ENCODE data around the gene E2F7. TPM values are rescaled to one million over a fixed set of nuclear protein-coding genes. Genes with fewer than 3 reads are reported as not detected.

E2F7 gene
- total RNA-seq, 1 experiment from 2014 or later: 28.4 TPM

DNA sequence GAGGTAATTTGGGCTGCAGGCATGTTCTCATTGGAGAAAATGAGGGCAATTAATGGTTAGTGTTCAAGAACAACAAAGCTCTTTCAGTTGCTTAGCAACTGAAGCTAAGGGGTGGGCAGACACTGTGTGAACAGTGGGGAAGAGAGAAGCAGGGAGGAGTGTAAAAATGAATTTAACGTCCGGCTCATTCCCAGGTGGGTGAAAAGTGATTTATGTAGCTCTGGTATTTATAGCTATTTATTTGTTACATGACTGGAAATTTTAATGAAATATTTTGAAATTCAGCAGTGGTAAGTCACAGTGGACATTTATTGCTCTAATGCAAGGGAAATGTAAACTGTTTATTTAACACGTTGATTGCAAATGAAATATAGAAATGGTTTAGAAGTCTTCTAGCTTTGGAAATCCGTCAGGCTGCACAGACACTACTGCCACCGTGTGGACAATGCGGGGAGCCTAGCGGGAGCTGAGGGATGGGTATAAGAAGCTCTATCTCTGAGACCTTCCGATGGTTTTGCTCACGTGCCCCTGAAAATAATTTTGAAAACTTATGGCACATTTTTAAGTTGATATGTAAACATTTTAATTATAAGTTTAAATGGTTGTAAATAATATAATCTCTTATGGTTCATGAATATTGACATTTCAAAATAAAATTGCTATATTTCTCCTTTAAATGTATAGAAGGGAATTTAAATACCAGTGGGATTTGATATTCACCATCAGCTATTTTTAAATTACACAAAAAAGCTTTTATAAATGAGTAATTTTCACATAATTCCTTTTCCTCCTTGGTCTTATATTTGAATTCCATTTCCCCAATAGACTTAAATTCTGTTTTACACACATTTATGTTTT is 54.4 kb downstream of the E2F7 start (continued):
- TF ChIP-seq, protein P1, sequence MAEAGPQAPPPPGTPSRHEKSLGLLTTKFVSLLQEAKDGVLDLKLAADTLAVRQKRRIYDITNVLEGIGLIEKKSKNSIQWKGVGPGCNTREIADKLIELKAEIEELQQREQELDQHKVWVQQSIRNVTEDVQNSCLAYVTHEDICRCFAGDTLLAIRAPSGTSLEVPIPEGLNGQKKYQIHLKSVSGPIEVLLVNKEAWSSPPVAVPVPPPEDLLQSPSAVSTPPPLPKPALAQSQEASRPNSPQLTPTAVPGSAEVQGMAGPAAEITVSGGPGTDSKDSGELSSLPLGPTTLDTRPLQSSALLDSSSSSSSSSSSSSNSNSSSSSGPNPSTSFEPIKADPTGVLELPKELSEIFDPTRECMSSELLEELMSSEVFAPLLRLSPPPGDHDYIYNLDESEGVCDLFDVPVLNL (CRISPR knock-in tag; IDR thresholded peaks at IDR 0.05; ENCODE audit: borderline replicate concordance, low read depth): no peak
- TF ChIP-seq ZBTB43 (CRISPR knock-in tag; IDR thresholded peaks at IDR 0.05): no peak
- no peak for TF ChIP-seq ELF4 (CRISPR knock-in tag; IDR thresholded peaks at IDR 0.05; ENCODE audit: low read depth)

GRCh38 chr12:77007476-77007875 is 57.9 kb downstream of the E2F7 start:
- no peak for ATAC-seq
- H3K4me3 Mint-ChIP-seq: no peak overlapping the region
- no peaks in the 10 kb centered on the region for H3K36me3 Mint-ChIP-seq
- TF ChIP-seq OVOL2 (CRISPR knock-in tag; IDR thresholded peaks at IDR 0.05; ENCODE audit: borderline replicate concordance) (no peak), GABPB1 (CRISPR knock-in tag; IDR thresholded peaks at IDR 0.05) (no peak), GTF2I (CRISPR knock-in tag; conservative IDR thresholded peaks at IDR 0.05) (no peak)
- TF ChIP-seq, protein P2, sequence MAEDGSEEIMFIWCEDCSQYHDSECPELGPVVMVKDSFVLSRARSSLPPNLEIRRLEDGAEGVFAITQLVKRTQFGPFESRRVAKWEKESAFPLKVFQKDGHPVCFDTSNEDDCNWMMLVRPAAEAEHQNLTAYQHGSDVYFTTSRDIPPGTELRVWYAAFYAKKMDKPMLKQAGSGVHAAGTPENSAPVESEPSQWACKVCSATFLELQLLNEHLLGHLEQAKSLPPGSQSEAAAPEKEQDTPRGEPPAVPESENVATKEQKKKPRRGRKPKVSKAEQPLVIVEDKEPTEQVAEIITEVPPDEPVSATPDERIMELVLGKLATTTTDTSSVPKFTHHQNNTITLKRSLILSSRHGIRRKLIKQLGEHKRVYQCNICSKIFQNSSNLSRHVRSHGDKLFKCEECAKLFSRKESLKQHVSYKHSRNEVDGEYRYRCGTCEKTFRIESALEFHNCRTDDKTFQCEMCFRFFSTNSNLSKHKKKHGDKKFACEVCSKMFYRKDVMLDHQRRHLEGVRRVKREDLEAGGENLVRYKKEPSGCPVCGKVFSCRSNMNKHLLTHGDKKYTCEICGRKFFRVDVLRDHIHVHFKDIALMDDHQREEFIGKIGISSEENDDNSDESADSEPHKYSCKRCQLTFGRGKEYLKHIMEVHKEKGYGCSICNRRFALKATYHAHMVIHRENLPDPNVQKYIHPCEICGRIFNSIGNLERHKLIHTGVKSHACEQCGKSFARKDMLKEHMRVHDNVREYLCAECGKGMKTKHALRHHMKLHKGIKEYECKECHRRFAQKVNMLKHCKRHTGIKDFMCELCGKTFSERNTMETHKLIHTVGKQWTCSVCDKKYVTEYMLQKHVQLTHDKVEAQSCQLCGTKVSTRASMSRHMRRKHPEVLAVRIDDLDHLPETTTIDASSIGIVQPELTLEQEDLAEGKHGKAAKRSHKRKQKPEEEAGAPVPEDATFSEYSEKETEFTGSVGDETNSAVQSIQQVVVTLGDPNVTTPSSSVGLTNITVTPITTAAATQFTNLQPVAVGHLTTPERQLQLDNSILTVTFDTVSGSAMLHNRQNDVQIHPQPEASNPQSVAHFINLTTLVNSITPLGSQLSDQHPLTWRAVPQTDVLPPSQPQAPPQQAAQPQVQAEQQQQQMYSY (CRISPR knock-in tag; IDR thresholded peaks at IDR 0.05): no peak
- TF ChIP-seq, protein P3, sequence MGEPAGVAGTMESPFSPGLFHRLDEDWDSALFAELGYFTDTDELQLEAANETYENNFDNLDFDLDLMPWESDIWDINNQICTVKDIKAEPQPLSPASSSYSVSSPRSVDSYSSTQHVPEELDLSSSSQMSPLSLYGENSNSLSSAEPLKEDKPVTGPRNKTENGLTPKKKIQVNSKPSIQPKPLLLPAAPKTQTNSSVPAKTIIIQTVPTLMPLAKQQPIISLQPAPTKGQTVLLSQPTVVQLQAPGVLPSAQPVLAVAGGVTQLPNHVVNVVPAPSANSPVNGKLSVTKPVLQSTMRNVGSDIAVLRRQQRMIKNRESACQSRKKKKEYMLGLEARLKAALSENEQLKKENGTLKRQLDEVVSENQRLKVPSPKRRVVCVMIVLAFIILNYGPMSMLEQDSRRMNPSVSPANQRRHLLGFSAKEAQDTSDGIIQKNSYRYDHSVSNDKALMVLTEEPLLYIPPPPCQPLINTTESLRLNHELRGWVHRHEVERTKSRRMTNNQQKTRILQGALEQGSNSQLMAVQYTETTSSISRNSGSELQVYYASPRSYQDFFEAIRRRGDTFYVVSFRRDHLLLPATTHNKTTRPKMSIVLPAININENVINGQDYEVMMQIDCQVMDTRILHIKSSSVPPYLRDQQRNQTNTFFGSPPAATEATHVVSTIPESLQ (CRISPR knock-in tag; IDR thresholded peaks at IDR 0.05): no peak
- POLR2A ChIA-PET: no interaction called here
- H3K27me3 Mint-ChIP-seq (ENCODE audit: low read depth): no peaks in the 10 kb centered on the region
- peaks cover 3% of the 10 kb centered on the region; the same call in 1 of the 2 replicates for H3K9me3 Mint-ChIP-seq
- no peak for DNase-seq (ENCODE audit: low spot score)
- CTCF ChIA-PET: interaction anchor here (1.4 kb wide), 1 partner anchor 41 kb away, joined by 3 read pairs; no protein-coding TSS in a partner anchor
- no peak overlapping the region for H3K27ac Mint-ChIP-seq
- H3K4me1 Mint-ChIP-seq: peaks cover 6% of the 10 kb centered on the region

DNA sequence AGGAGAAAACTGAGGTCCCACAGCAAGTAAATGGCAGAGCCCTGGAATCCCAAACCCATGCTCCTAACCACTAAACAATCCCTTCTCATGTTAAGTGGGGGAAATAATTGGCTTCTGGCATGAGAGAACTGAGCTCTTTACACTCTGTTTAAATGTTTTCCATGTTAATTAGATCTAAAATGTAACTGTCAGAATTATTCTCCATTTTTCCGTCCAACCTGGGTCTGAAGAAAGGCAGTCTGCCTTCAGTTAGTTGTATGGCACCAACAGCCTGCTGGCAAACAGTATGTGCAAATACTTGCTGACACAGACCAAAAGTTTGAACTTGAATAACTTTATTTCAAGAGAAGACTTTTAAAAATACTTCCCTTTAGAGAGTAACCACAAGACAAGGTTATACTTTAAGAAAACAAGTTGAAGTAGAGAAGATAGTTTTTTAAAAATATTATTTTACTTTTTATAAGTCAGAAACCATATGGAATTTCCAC is 59.7 kb downstream of the E2F7 start:
- Mint-ChIP-seq H3K36me3 (no peaks in the 10 kb centered on the region), H3K4me1 (peaks cover 4% of the 10 kb centered on the region), H3K27ac (no peak overlapping the region), H3K4me3 (no peak overlapping the region), H3K9me3 (peaks cover 3% of the 10 kb centered on the region; the same call in 1 of the 2 replicates), H3K27me3 (ENCODE audit: low read depth) (no peaks in the 10 kb centered on the region)
- ATAC-seq (no peak), DNase-seq (ENCODE audit: low spot score) (no peak)
- ChIA-PET CTCF (no interaction called here), POLR2A (no interaction called here)
- TF ChIP-seq, protein P4, sequence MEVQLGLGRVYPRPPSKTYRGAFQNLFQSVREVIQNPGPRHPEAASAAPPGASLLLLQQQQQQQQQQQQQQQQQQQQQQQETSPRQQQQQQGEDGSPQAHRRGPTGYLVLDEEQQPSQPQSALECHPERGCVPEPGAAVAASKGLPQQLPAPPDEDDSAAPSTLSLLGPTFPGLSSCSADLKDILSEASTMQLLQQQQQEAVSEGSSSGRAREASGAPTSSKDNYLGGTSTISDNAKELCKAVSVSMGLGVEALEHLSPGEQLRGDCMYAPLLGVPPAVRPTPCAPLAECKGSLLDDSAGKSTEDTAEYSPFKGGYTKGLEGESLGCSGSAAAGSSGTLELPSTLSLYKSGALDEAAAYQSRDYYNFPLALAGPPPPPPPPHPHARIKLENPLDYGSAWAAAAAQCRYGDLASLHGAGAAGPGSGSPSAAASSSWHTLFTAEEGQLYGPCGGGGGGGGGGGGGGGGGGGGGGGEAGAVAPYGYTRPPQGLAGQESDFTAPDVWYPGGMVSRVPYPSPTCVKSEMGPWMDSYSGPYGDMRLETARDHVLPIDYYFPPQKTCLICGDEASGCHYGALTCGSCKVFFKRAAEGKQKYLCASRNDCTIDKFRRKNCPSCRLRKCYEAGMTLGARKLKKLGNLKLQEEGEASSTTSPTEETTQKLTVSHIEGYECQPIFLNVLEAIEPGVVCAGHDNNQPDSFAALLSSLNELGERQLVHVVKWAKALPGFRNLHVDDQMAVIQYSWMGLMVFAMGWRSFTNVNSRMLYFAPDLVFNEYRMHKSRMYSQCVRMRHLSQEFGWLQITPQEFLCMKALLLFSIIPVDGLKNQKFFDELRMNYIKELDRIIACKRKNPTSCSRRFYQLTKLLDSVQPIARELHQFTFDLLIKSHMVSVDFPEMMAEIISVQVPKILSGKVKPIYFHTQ (CRISPR knock-in tag; IDR thresholded peaks at IDR 0.05): no peak
- TF ChIP-seq TEAD4 (CRISPR knock-in tag; IDR thresholded peaks at IDR 0.05) (no peak), HMGA2 (CRISPR knock-in tag; IDR thresholded peaks at IDR 0.05) (no peak), SP1 (CRISPR knock-in tag; conservative IDR thresholded peaks at IDR 0.05) (no peak), ZNF416 (CRISPR knock-in tag; IDR thresholded peaks at IDR 0.05) (no peak), ZNF396 (CRISPR knock-in tag; IDR thresholded peaks at IDR 0.05; ENCODE audit: borderline replicate concordance) (no peak), ZNF121 (CRISPR knock-in tag; IDR thresholded peaks at IDR 0.05) (no peak), FOXP1 (CRISPR knock-in tag; IDR thresholded peaks at IDR 0.05; ENCODE audit: borderline replicate concordance) (no peak), SOX15 (CRISPR knock-in tag; IDR thresholded peaks at IDR 0.05) (no peak)
